DMS 273 (cell line): Measurements from ENCODE around the gene TMPRSS3.

ENCODE experiments used
- DNase-seq: peaks from one replicate; lab custom pipeline; 2025; ENCODE audit not compliant: unreplicated experiment; lab: John Stamatoyannopoulos, UW

TMPRSS3 gene

DNA sequence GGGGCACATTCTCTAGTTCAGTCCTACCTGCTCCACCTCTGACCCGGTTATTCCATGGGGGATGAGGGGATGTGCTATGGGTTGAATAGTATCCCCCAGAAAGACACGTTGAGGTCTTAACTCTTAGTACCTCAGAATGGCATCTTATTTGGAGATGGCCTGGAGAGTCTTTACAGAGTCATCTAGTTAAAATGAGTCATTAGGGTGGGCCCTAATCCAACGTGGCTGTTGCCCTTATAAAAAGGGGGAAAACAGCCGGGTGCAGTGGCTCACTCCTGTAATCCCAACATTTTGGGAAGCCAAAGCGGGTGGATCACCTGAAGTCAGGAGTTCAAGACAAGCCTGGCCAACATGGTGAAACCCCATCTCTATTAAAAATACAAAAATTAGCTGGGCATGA lies 5.7 kb downstream of the TMPRSS3 start:
- DNase-seq, result no peak

- no peak for DNase-seq
These were observed 6.4 kb downstream of the TMPRSS3 start for GRCh38 chr21:42389449-42389835.

DNA sequence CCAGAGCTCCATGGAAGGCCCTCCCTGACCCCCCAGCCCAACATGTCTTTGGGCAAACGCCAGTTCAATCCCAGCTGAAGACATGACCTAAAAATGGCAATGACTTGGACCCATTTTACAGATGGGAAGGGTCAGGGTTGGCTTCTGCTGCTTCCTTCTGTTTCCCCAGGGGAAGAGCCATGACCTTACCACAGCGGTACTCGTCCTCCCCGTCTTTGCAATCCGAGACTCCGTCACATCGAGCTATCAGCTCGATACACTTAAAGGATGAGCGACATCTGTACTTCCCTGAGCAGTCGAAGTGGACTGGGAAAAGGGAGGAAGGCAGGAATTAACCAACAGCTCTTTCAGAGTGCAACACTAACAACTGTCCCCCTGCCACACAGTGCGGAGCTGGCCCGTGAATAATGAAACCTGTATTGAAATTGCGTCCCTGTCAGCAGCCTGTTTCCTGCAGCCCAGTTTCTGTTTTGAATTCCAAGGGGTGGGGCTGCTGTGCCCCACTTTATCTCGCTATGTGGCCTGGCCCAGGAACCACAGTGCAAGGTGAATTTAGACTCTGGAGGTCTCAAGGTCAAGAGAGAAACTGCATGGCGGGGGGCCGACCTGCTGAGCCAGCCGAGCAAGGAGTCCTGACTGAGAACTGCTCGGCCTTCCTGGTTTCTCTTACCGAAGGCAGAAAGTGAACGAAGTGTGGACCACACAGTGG lies 7.0 kb downstream of the TMPRSS3 start:
- DNase-seq, result no peak

DNA sequence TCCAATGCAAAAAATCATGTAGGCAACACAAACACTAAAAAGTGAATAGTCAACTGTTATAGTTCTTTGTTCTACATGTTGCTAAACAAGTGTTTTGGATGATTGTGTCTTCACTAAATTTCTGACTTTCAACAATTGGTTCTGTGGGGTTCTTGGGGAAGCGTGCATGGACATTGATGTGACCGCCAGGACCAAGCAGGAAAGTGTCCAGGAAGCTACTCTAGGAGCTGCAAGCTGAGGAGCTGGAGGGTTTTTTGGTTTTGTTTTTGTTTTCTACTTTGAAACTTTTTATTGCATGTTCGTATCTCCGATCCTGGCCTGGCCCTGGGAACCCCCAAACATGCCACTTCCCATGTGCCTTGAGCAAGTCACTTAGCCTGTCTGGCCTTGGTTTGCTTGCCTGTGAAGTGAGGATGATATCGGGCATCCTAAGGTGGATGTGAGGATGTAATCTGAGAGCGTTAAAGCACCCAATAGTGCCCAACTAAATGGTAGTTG lies 8.0 kb downstream of the TMPRSS3 start:
- DNase-seq, result no peak

- no peak for DNase-seq
These were observed 8.7 kb downstream of the TMPRSS3 start for GRCh38 chr21:42387164-42387563.

DNA sequence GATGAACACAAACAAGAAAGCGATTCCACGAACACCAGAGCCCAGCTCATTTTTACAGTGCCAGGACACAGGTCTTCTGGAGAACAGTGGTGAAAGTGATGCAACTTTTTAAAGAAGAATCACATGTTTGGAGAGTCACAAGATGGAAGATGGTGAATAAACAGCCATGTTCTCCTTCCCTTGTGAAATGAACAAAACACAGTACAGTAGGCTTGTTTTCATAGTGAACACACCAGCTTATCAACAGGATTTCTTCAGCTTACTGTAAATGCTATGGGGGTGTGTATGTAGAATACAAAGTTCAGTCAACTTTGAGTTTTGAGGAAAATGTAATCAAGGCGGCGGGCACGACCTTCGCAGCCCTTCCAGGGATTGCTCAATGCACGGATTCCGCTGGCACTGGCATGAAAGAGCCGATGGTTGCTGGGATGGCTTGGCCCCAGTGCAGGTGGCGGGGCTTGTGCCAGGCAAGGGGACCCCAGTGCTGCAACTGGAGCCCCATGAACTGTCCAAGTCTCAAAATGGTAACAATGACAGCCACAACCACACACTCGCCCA lies 9.7 kb downstream of the TMPRSS3 start:
- DNase-seq, result no peak

DNA sequence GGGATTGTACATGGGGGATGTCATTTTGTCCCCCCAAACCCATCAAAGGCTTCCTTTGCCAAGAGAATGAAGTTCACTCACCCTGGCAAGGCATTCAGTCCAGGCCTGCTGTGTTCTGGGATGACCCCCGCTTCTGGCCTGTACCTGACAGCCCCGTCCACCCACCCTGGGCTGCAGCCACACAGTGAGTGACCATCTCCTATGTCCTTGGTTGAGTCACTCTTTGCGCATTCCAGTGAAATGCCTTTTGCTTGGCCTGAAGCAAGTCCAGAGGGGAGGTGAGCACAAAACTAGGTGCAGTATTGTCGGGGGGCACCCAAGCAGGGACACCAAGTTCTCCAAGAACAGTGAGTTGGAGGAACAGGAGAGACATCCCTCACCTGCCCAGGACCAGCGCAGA lies 10.2 kb downstream of the TMPRSS3 start:
- DNase-seq, result no peak

- no peak for DNase-seq
These were observed 10.9 kb downstream of the TMPRSS3 start for GRCh38 chr21:42384989-42385388.

GRCh38 chr21:42384156-42384945 lies 11.5 kb downstream of the TMPRSS3 start:
- DNase-seq, result no peak

DNA sequence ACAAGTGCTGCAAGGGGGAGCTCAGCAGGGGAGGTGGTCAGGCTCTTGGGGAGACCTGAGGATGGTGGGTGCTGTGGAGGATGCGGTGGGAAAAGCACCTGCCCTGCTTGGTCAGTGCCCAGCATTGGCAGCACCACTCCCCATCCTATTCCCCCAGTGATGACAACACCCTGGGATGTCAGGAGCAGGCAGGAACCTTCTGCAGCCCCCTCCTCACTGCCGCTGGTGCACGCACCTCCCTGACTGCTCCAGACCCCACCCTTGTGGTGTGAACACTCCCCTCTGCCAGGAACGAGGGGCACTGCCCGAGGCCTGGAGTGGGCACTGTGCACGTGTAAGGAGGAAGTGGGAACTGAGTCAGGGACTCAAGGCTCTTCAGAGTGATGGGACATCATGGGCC lies 12.5 kb downstream of the TMPRSS3 start:
- DNase-seq, result no peak

GRCh38 chr21:42382915-42383314 lies 12.9 kb downstream of the TMPRSS3 start:
- no peak for DNase-seq

DNA sequence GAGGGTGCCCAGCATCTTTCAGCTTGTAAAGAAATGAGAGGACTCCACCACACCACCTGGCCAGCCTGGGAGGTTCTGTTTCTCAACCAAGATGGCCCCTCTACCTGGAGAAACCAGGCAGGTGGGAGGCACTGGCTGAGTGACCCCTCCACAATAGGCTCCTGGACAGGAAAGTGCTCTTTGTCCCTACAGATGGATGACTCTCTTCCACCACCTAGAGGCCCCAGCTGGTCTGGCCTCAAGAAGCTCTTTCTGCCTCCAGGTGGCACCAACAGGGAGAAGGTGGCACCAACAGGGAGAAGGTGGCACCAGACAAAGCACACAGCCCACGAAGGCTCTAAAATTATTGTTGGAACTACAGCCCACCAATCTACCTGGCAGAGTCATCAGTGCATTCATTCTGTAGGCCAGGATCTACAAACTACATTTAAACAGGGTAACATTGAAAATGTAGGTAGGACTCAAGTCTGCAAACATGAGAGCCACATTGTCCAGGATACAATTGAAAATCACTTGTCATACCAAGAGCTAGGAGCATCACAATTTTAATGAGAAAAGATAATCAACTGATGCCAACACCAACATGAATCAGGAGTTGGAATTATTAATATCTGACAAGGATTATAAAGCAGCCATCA lies 14.4 kb downstream of the TMPRSS3 start:
- peak; percentile 83 for DNase-seq

- DNase-seq, result no peak
These were observed 16.2 kb downstream of the TMPRSS3 start for GRCh38 chr21:42379426-42380215.

- no peak for DNase-seq
These were observed 17.4 kb downstream of the TMPRSS3 start for GRCh38 chr21:42378418-42378817.

- DNase-seq, result no peak
These were observed 17.9 kb downstream of the TMPRSS3 start for GRCh38 chr21:42377951-42378340.

GRCh38 chr21:42377211-42377950 lies 18.5 kb downstream of the TMPRSS3 start:
- DNase-seq, result no peak

DNA sequence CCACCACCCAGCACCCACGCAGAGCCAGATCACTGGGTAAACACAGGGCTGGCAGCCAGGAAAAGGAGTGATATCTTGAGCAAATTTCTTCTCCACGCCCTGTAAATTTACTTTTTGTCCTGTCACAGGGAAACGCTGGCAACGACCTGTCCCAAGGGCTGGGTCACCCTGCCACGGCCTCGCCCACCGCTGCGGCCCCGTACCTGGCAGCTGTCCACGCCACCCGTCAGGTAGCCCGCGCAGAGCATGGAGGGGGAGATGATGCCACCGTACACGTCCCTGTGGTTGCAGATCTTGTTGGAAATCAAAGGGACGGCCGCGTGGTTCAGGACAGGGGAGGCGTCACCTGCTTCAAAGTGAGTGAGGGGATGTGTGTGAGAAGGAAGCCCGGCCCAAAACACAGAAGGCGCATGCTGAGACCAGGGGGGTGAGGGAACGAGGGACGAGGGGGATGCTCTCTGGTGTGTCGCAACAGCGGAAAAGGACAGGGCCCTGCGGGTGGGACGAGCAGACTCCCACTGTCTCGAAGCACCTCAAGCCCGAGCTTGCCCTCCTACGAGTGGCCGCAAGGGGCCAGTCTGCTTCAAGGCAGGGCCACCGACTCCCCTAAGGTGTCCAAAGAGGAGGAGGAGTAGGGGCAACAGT lies 19.4 kb downstream of the TMPRSS3 start:
- no peak for DNase-seq

- DNase-seq, result no peak
These were observed 19.9 kb downstream of the TMPRSS3 start for GRCh38 chr21:42375966-42376337.

- DNase-seq, result no peak
These were observed 20.3 kb downstream of the TMPRSS3 start for GRCh38 chr21:42375506-42375905.
